ENCODE results near the gene TOMM7. TPM values are rescaled to one million over a fixed set of nuclear protein-coding genes. Genes with fewer than 3 reads are reported as not detected.
"Not testable (repeated sequence)": the region's sequence is repeated elsewhere in the genome, so short reads cannot be mapped to it uniquely, and the experiment has no call there.

TOMM7 gene
- total and polyA plus RNA-seq, 2 donors: 291 to 377 TPM

- H3K27ac ChIP-seq (ENCODE audit: low read depth in 1 of 2, low read length in 1 of 2): no peak overlapping the region
- no peaks in the 10 kb centered on the region for H3K36me3 ChIP-seq (ENCODE audit: control insufficient read depth in 2 of 2, insufficient read depth in 2 of 2, low read length in 1 of 2)
- no peaks in the 10 kb centered on the region for H3K9me3 ChIP-seq (ENCODE audit: control insufficient read depth in 2 of 2, insufficient read depth in 1 of 2, low read length in 1 of 2)
- H3K27me3 ChIP-seq (ENCODE audit: control insufficient read depth in 2 of 2, insufficient read depth in 1 of 2, low read length in 1 of 2): no peaks in the 10 kb centered on the region
- 85% methylated on average over 1 of the region's 1 CpG for WGBS
- DNase-seq (ENCODE audit: low read depth in 6 of 9, low spot score in 9 of 9): no peak
- H3K4me3 ChIP-seq (ENCODE audit: low read length in 2 of 2): no peak overlapping the region
- H3K4me1 ChIP-seq (ENCODE audit: control insufficient read depth in 2 of 2, insufficient read depth in 2 of 2, low read length in 2 of 2): no peaks in the 10 kb centered on the region
These were observed 38.3 kb downstream of the TOMM7 start for GRCh38 chr7:22784346-22784745.

- 93% methylated on average over 5 of the region's 5 CpGs for WGBS
- DNase-seq (ENCODE audit: low read depth in 6 of 9, low spot score in 9 of 9): no peak
- H3K36me3 ChIP-seq (ENCODE audit: control insufficient read depth in 2 of 2, insufficient read depth in 2 of 2, low read length in 1 of 2): no peaks in the 10 kb centered on the region
- H3K27me3 ChIP-seq (ENCODE audit: control insufficient read depth in 2 of 2, insufficient read depth in 1 of 2, low read length in 1 of 2): no peaks in the 10 kb centered on the region
- H3K4me1 ChIP-seq (ENCODE audit: control insufficient read depth in 2 of 2, insufficient read depth in 2 of 2, low read length in 2 of 2): no peaks in the 10 kb centered on the region
- no peak overlapping the region for H3K27ac ChIP-seq (ENCODE audit: low read depth in 1 of 2, low read length in 1 of 2)
- no peaks in the 10 kb centered on the region for H3K9me3 ChIP-seq (ENCODE audit: control insufficient read depth in 2 of 2, insufficient read depth in 1 of 2, low read length in 1 of 2)
- H3K4me3 ChIP-seq (ENCODE audit: low read length in 2 of 2): no peak overlapping the region
These were observed 39.2 kb downstream of the TOMM7 start for GRCh38 chr7:22783421-22783820.

- peak; percentile 9 to 71 (median 42) for DNase-seq (ENCODE audit: low read depth in 6 of 9, low spot score in 9 of 9)
- WGBS: 50% methylated on average over 7 of the region's 7 CpGs
- no peak overlapping the region for H3K27ac ChIP-seq (ENCODE audit: low read depth in 1 of 2, low read length in 1 of 2)
These were observed 39.9 kb downstream of the TOMM7 start for GRCh38 chr7:22782616-22783232.

GRCh38 chr7:22781230-22781711, 41.4 kb downstream of the TOMM7 start:
- no peaks in the 10 kb centered on the region for H3K4me1 ChIP-seq (ENCODE audit: control insufficient read depth in 2 of 2, insufficient read depth in 2 of 2, low read length in 2 of 2)
- WGBS: 92% methylated on average over 5 of the region's 5 CpGs
- no peak overlapping the region for H3K27ac ChIP-seq (ENCODE audit: low read depth in 1 of 2, low read length in 1 of 2)
- no peaks in the 10 kb centered on the region for H3K9me3 ChIP-seq (ENCODE audit: control insufficient read depth in 2 of 2, insufficient read depth in 1 of 2, low read length in 1 of 2)
- no peak overlapping the region for H3K4me3 ChIP-seq (ENCODE audit: low read length in 2 of 2)
- no peak for DNase-seq (ENCODE audit: low read depth in 6 of 9, low spot score in 9 of 9)
- H3K36me3 ChIP-seq (ENCODE audit: control insufficient read depth in 2 of 2, insufficient read depth in 2 of 2, low read length in 1 of 2): no peaks in the 10 kb centered on the region
- no peaks in the 10 kb centered on the region for H3K27me3 ChIP-seq (ENCODE audit: control insufficient read depth in 2 of 2, insufficient read depth in 1 of 2, low read length in 1 of 2)

More at GRCh38 chr7:22782616-22783232, 39.9 kb downstream of the TOMM7 start:
- no peak overlapping the region for H3K4me3 ChIP-seq (ENCODE audit: low read length in 2 of 2)
- H3K4me1 ChIP-seq (ENCODE audit: control insufficient read depth in 2 of 2, insufficient read depth in 2 of 2, low read length in 2 of 2): no peaks in the 10 kb centered on the region
- H3K9me3 ChIP-seq (ENCODE audit: control insufficient read depth in 2 of 2, insufficient read depth in 1 of 2, low read length in 1 of 2): no peaks in the 10 kb centered on the region
- H3K36me3 ChIP-seq (ENCODE audit: control insufficient read depth in 2 of 2, insufficient read depth in 2 of 2, low read length in 1 of 2): no peaks in the 10 kb centered on the region
- H3K27me3 ChIP-seq (ENCODE audit: control insufficient read depth in 2 of 2, insufficient read depth in 1 of 2, low read length in 1 of 2): no peaks in the 10 kb centered on the region

- not testable (repeated sequence) for H3K4me1 ChIP-seq (ENCODE audit: control insufficient read depth in 2 of 2, insufficient read depth in 2 of 2, low read length in 2 of 2); H3K36me3 ChIP-seq (ENCODE audit: control insufficient read depth in 2 of 2, insufficient read depth in 2 of 2, low read length in 1 of 2); DNase-seq (ENCODE audit: low read depth in 6 of 9, low spot score in 9 of 9); H3K27me3 ChIP-seq (ENCODE audit: control insufficient read depth in 2 of 2, insufficient read depth in 1 of 2, low read length in 1 of 2); H3K9me3 ChIP-seq (ENCODE audit: control insufficient read depth in 2 of 2, insufficient read depth in 1 of 2, low read length in 1 of 2); H3K27ac ChIP-seq (ENCODE audit: low read depth in 1 of 2, low read length in 1 of 2); H3K4me3 ChIP-seq (ENCODE audit: low read length in 2 of 2)
- WGBS: 94% methylated on average over 4 of the region's 4 CpGs
These were observed 42.8 kb downstream of the TOMM7 start for GRCh38 chr7:22779730-22780323.

- DNase-seq (ENCODE audit: low read depth in 6 of 9, low spot score in 9 of 9): no peak
- no peak overlapping the region for H3K27ac ChIP-seq (ENCODE audit: low read depth in 1 of 2, low read length in 1 of 2)
- no peak overlapping the region for H3K4me3 ChIP-seq (ENCODE audit: low read length in 2 of 2)
- no peaks in the 10 kb centered on the region for H3K27me3 ChIP-seq (ENCODE audit: control insufficient read depth in 2 of 2, insufficient read depth in 1 of 2, low read length in 1 of 2)
- WGBS: 91% methylated on average over 4 of the region's 4 CpGs
- no peaks in the 10 kb centered on the region for H3K4me1 ChIP-seq (ENCODE audit: control insufficient read depth in 2 of 2, insufficient read depth in 2 of 2, low read length in 2 of 2)
- H3K36me3 ChIP-seq (ENCODE audit: control insufficient read depth in 2 of 2, insufficient read depth in 2 of 2, low read length in 1 of 2): no peaks in the 10 kb centered on the region
- H3K9me3 ChIP-seq (ENCODE audit: control insufficient read depth in 2 of 2, insufficient read depth in 1 of 2, low read length in 1 of 2): no peaks in the 10 kb centered on the region
These were observed 45.7 kb downstream of the TOMM7 start for GRCh38 chr7:22776964-22777363.

GRCh38 chr7:22772885-22773284, 49.8 kb downstream of the TOMM7 start:
- no peak for DNase-seq (ENCODE audit: low read depth in 6 of 9, low spot score in 9 of 9)
- H3K9me3 ChIP-seq (ENCODE audit: control insufficient read depth in 2 of 2, insufficient read depth in 1 of 2, low read length in 1 of 2): no peaks in the 10 kb centered on the region
- 71% methylated on average over 4 of the region's 4 CpGs for WGBS
- no peaks in the 10 kb centered on the region for H3K4me1 ChIP-seq (ENCODE audit: control insufficient read depth in 2 of 2, insufficient read depth in 2 of 2, low read length in 2 of 2)
- no peak overlapping the region for H3K27ac ChIP-seq (ENCODE audit: low read depth in 1 of 2, low read length in 1 of 2)
- no peaks in the 10 kb centered on the region for H3K36me3 ChIP-seq (ENCODE audit: control insufficient read depth in 2 of 2, insufficient read depth in 2 of 2, low read length in 1 of 2)
- no peaks in the 10 kb centered on the region for H3K27me3 ChIP-seq (ENCODE audit: control insufficient read depth in 2 of 2, insufficient read depth in 1 of 2, low read length in 1 of 2)
- no peak overlapping the region for H3K4me3 ChIP-seq (ENCODE audit: low read length in 2 of 2)

GRCh38 chr7:22771872-22772228, 50.8 kb downstream of the TOMM7 start:
- Histone ChIP-seq H3K36me3 (ENCODE audit: control insufficient read depth in 2 of 2, insufficient read depth in 2 of 2, low read length in 1 of 2) (no peaks in the 10 kb centered on the region), H3K4me3 (ENCODE audit: low read length in 2 of 2) (no peak overlapping the region), H3K4me1 (ENCODE audit: control insufficient read depth in 2 of 2, insufficient read depth in 2 of 2, low read length in 2 of 2) (no peaks in the 10 kb centered on the region), H3K27me3 (ENCODE audit: control insufficient read depth in 2 of 2, insufficient read depth in 1 of 2, low read length in 1 of 2) (no peaks in the 10 kb centered on the region), H3K27ac (ENCODE audit: low read depth in 1 of 2, low read length in 1 of 2) (no peak overlapping the region), H3K9me3 (ENCODE audit: control insufficient read depth in 2 of 2, insufficient read depth in 1 of 2, low read length in 1 of 2) (no peaks in the 10 kb centered on the region)
- DNase-seq (ENCODE audit: low read depth in 6 of 9, low spot score in 9 of 9): no peak
- 90% methylated on average over 4 of the region's 4 CpGs for WGBS

- Histone ChIP-seq H3K9me3 (ENCODE audit: control insufficient read depth in 2 of 2, insufficient read depth in 1 of 2, low read length in 1 of 2) (no peaks in the 10 kb centered on the region), H3K27me3 (ENCODE audit: control insufficient read depth in 2 of 2, insufficient read depth in 1 of 2, low read length in 1 of 2) (no peaks in the 10 kb centered on the region), H3K4me3 (ENCODE audit: low read length in 2 of 2) (no peak overlapping the region), H3K27ac (ENCODE audit: low read depth in 1 of 2, low read length in 1 of 2) (no peak overlapping the region), H3K4me1 (ENCODE audit: control insufficient read depth in 2 of 2, insufficient read depth in 2 of 2, low read length in 2 of 2) (no peaks in the 10 kb centered on the region), H3K36me3 (ENCODE audit: control insufficient read depth in 2 of 2, insufficient read depth in 2 of 2, low read length in 1 of 2) (no peaks in the 10 kb centered on the region)
- no peak for DNase-seq (ENCODE audit: low read depth in 6 of 9, low spot score in 9 of 9)
- 100% methylated on average over 1 of the region's 1 CpG for WGBS
These were observed 51.3 kb downstream of the TOMM7 start for GRCh38 chr7:22771194-22771871.
